GM12875 (cell line): ENCODE data around the gene AGFG1.

Experiments
- H3K4me3 ChIP-seq: one replicate; pipeline ENCODE4 v1.5.1; 2011; ENCODE audit warnings: low read depth, low read length, control low read depth
- TF ChIP-seq, protein P1 (sequence below): IDR thresholded peaks from 2 replicates; pipeline ENCODE4 v1.5.1; 2011; ENCODE audit warnings: low read depth, mild to moderate bottlenecking, control low read depth, inconsistent platforms, low read length, moderate library complexity, borderline replicate concordance; ENCODE audit not compliant: insufficient read depth

Gene AGFG1

DNA sequence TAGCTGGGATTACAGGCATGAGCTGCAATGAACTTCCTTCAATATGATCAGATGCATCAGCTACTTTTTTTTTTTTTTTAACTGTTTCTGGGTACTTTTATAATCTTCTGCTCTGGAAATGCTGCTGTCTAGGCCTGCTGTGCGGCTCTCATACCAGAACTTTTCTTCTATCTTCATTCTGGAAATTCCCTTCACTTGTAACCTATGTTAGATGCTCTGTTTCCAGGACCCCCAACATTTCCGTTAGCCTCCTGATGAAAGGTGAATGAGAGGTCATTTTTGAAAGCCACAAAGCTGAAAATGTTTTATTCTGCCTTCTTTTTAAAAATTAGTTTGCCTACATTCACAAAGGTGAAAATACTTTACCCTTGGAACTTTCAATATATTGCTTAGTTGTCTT is 8.6 kb downstream of the AGFG1 start:
- TF ChIP-seq, protein P1, sequence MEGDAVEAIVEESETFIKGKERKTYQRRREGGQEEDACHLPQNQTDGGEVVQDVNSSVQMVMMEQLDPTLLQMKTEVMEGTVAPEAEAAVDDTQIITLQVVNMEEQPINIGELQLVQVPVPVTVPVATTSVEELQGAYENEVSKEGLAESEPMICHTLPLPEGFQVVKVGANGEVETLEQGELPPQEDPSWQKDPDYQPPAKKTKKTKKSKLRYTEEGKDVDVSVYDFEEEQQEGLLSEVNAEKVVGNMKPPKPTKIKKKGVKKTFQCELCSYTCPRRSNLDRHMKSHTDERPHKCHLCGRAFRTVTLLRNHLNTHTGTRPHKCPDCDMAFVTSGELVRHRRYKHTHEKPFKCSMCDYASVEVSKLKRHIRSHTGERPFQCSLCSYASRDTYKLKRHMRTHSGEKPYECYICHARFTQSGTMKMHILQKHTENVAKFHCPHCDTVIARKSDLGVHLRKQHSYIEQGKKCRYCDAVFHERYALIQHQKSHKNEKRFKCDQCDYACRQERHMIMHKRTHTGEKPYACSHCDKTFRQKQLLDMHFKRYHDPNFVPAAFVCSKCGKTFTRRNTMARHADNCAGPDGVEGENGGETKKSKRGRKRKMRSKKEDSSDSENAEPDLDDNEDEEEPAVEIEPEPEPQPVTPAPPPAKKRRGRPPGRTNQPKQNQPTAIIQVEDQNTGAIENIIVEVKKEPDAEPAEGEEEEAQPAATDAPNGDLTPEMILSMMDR: no peak

DNA sequence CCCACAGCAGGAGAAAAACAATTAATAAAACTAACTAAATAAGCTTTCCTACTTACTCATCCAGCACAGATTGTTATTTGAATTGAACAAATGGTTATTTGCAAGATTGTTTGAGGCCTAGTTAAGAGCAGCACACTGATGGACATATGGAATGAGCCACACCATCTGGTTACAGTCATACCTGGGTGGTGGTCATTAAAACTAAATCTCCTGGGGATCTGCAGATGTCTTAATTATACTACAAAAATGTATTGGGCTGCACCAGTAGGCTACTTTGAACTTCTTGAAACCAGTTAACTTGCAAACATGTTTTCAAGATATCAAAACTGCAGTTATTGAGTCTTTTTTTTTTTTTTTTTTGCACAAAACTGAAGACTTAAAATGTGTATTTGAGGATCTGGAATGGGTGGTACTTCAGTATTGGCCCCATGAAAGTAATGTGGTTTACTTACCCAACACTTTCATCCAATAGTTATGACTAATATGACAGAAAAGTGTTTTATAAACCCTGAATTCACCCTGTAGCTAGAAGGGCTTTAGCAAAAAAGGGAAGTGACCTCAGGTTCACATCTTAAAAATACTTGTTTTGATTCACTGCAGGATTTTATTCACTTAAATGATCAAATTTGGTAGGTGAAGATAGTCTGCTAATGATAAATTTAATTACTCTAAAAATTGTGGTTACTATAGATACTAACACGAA is 10.8 kb downstream of the AGFG1 start:
- TF ChIP-seq, protein P1: no peak
- H3K4me3 ChIP-seq: no peak overlapping the region

More for the DNA sequence above, 8.6 kb downstream of the AGFG1 start:
- H3K4me3 ChIP-seq: no peak overlapping the region

DNA sequence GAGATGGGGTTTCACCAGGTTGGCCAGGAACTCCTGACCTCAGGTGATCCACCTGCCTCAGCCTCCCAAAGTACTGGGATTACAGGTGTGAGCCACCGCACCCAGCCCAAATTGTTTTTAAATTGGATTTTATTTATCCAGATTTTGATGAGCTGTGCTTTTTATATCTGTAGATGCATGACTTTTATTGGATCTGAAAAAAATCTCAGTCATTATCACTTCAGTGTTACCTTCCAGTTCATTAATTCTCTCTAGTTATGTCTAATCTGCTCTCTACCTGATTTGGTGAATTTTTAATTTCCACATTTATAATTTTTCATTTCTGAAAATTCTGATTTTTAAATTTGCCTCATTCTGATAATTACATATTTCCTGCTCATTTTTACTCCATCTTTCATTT is 13.5 kb downstream of the AGFG1 start:
- TF ChIP-seq, protein P1: no peak
- no peak overlapping the region for H3K4me3 ChIP-seq

DNA sequence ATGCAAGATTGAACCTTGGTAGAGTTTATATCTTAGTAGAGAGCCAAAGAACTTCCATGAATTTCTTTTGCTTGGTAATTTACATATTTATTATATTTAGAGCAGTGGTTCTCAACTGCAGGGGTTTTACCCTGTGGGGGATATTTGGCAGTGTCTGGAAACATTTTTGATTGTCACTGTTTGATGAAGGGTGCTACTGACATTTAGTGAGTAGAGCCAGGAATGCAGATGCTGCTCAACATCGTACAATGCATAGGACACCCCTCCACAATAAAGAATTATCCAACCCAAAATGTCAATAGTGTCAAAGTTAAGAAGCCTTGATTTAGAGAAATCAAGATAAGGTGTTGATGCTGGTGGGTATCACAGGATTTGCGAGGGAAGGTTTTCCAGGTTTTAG is 14.7 kb downstream of the AGFG1 start:
- no peak overlapping the region for H3K4me3 ChIP-seq
- TF ChIP-seq, protein P1: no peak

DNA sequence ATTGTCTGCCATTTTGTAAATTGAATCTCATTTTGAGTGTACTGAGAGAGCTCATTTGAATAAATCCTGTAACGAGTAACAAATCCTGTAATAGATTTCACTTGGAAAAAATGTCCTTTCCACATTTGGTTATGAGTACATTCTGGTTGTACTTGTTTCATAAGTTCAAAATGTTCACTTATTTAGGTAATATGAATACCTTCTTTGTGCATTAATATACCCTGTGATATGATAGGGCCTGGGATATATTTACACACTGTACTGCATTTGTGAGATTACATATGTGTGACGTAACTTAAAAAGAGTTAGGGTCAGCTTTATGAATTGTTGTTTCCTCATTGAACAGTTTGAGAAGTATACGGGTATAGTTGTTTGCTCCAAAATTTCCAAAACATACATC is 16.1 kb downstream of the AGFG1 start:
- TF ChIP-seq, protein P1: no peak
- no peak overlapping the region for H3K4me3 ChIP-seq

DNA sequence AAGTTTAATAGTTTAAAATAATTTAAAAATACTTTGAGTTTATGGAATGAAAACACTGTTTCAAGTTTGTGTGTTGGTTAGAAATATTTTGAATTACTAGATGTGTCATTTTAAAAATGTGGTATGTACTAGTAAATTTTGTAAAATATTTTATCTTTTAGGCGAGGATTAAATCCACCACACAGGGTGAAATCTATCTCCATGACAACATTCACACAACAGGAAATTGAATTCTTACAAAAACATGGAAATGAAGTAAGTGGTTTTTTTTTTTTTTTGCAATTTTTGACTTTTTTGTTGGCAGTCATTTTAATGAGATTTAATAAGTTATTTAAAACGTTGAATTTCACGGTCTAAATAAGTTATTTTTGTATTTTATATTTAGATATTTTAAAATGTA is 19.4 kb downstream of the AGFG1 start:
- TF ChIP-seq, protein P1: no peak
- H3K4me3 ChIP-seq: no peak overlapping the region

DNA sequence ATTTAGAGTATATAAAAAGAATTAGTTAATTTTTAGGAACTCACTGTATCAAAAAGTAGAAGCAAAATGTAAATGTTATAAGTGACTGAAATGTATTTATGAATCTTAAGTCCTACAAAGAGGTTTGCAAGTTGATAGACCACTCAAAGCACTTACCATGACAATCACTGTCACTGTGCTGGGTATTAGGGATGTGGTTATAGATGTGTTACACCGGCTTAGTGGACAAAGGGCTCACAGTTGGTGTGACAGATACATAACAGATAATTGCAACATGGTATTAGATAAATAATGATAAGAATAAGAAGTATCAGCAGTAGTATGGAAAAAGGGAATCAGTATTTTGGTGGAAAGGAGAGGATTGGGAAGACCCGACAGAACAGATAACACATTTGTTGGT is 21.6 kb downstream of the AGFG1 start:
- TF ChIP-seq, protein P1: no peak
- H3K4me3 ChIP-seq: no peak overlapping the region
